K562 (cell line): ENCODE data around the gene CHPF2. TPM values are rescaled to one million over a fixed set of nuclear protein-coding genes. Genes with fewer than 3 reads are reported as not detected.

Source experiments
- CCNT2 ChIP-seq: IDR thresholded peaks from 2 replicates; pipeline ENCODE4 v1.6.1; 2011; ENCODE audit warnings: borderline replicate concordance, low read depth, mild to moderate bottlenecking, moderate library complexity, mixed read lengths, low read length; ENCODE audit not compliant: insufficient read length; ENCODE audit errors: extremely low read depth
- GATA2 ChIP-seq: sonication (generic); formaldehyde crosslinking; IDR thresholded peaks from 2 replicates; pipeline ENCODE4 v1.4.0; 2020; ENCODE audit warnings: mild to moderate bottlenecking, missing genetic modification reagents
- HMGN3 ChIP-seq: IDR thresholded peaks from 2 replicates; pipeline ENCODE4 v1.6.1; 2011; ENCODE audit warnings: borderline replicate concordance, low read depth, mild to moderate bottlenecking, mixed read lengths, low read length; ENCODE audit not compliant: insufficient read length; ENCODE audit errors: extremely low read depth
- L3MBTL2 ChIP-seq: fragments of 450-650 bp; IDR thresholded peaks from 2 replicates; pipeline ENCODE4 v1.6.1; 2016; ENCODE audit warnings: mild to moderate bottlenecking, moderate library complexity
- RCOR1 ChIP-seq, 2 experiments: IDR thresholded peaks; 2 replicates each; pipeline ENCODE4 v1.6.1; 2012; ENCODE audit warnings: low read depth in 2 of 2, low read length in 2 of 2, borderline replicate concordance in 1 of 2, improper control_type of control experiment in 1 of 2
- RERE ChIP-seq: sonication (generic); formaldehyde crosslinking; IDR thresholded peaks from 2 replicates; pipeline ENCODE4 v1.8.0; 2023; ENCODE audit warnings: missing genetic modification reagents, mild to moderate bottlenecking, borderline replicate concordance
- SP2 ChIP-seq: IDR thresholded peaks from 2 replicates; pipeline ENCODE4 v1.6.1; 2011; ENCODE audit warnings: mild to moderate bottlenecking, low read depth, low read length, moderate library complexity; ENCODE audit not compliant: poor library complexity, severe bottlenecking; ENCODE audit errors: extremely low read depth
- TBL1XR1 ChIP-seq, 2 experiments: IDR thresholded peaks; 2 replicates each; pipeline ENCODE4 v1.6.1; 2012; ENCODE audit warnings: improper control_type of control experiment in 2 of 2, low read length in 2 of 2, mild to moderate bottlenecking in 1 of 2
- ZBTB7A ChIP-seq: IDR thresholded peaks from 2 replicates; pipeline ENCODE4 v1.6.1; 2011; ENCODE audit warnings: low read depth, mild to moderate bottlenecking, low read length, moderate library complexity, borderline replicate concordance; ENCODE audit not compliant: control insufficient read depth
- ZNF277 ChIP-seq: fragments of 250-450 bp; sonication (Bioruptor Pico); IDR thresholded peaks from 2 replicates; pipeline ENCODE4 v1.8.0; 2022; ENCODE audit warnings: inconsistent platforms, mild to moderate bottlenecking, moderate library complexity, borderline replicate concordance
- ZNF507 ChIP-seq: conservative IDR thresholded peaks from 2 replicates; pipeline ENCODE4 v1.6.1; 2017; ENCODE audit warnings: missing genetic modification characterization, missing compliant biosample characterization
- polyA plus RNA-seq, 8 experiments: library from polyadenylated mRNA; depleted of rRNA in 4 of 8; stranded (reverse) in 5 of 8; unstranded in 3 of 8; fragments of >200 nt; fragmentation: Nextera tagmentation in 2 of 8; fragmentation: Illumina TruSeq in 1 of 8; extraction: Ambion mirVana in 2 of 8; extraction: Trizol in 1 of 8; gene quantifications; 2 replicates each; pipeline versions ENCODE4 v1.2.1 to v1.2.3, GENCODE V29; 2011 to 2014; ENCODE audit warnings: inconsistent platforms in 1 of 8, missing spikeins in 1 of 8
- total RNA-seq, 7 experiments: library from RNA; depleted of rRNA in 6 of 7; stranded (reverse); fragments of >200 nt in 6 of 7; fragmentation: Illumina TruSeq in 2 of 7; extraction: Trizol in 2 of 7; gene quantifications; 2 replicates each; pipeline versions ENCODE4 v1.2.1 to v1.2.3, GENCODE V29; 2011 to 2021; ENCODE audit warnings: low replicate concordance in 1 of 7
- TF ChIP-seq, protein P1 (sequence below): sonication (generic); formaldehyde crosslinking; IDR thresholded peaks from 2 replicates; pipeline ENCODE4 v1.8.0; 2023; ENCODE audit warnings: mild to moderate bottlenecking, missing genetic modification reagents

CHPF2 gene
- total and polyA plus RNA-seq, 9 of the 15 experiments (the other 6 are each of a cell fraction or from before 2014, with no cell fraction given), result 0.08 to 32.8 (median 10.5) TPM

DNA sequence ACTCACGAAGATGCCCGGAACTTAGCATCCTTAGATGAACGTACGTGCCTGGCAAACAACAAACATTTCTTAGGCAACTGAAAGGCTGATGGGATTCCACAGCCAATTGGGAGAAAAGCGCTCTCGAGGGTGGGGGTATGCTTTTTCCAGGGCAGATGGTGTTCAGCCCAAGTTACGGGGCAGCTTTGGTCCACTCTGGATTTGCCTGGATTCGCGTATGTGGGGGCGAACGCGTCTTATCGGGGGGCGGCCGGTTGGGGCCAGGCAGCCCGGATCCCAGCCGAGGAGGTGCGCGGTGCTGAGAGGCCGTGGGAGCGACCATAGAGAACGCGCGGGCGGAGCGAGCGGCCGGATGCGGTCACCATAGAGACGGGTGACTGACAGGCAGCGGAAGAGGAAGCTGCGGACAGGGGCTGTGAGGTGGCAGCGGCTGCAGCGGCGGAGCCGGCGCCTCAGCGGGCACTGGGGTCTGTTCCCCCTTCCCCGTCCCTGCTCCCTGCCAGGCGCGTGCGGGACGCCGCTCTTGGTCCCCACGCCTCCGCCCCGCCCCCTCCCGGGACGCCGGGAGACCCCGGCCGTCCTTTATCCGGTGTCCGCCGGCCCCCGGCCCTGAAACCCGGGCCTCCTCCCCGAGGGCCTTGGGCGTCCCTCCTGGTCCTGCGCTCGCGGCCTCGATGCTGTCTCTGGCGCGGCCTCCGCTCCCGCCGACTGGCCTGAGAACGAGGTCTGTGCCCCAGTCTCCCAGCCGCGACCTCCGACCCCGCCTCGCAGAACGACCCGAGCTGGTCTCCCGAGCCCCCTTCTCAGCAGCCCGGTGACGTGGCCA, at the start of gene CHPF2 (continued):
- no peak for TF ChIP-seq GATA2 (CRISPR knock-in tag)
- no peak for TF ChIP-seq ZNF507
- peak; percentile 84 for TF ChIP-seq CCNT2
- no peak for TF ChIP-seq TBL1XR1 (IDR thresholded peaks at IDR 0.05; ENCODE audit: low read length in 2 of 2)
- no peak for TF ChIP-seq ZNF277 (CRISPR knock-in tag)
- peak; percentile 79; the same call in 1 of the 2 replicates for TF ChIP-seq ZBTB7A
- TF ChIP-seq SP2, result peak; percentile 92
- TF ChIP-seq L3MBTL2, result peak; percentile 36; the same call in 1 of the 2 replicates
- TF ChIP-seq HMGN3, result peak; percentile 51
- 0 out of 2 replicates have a peak, but pooled peaks have one; percentile 78 for TF ChIP-seq RERE (CRISPR knock-in tag)
- TF ChIP-seq, protein P1, sequence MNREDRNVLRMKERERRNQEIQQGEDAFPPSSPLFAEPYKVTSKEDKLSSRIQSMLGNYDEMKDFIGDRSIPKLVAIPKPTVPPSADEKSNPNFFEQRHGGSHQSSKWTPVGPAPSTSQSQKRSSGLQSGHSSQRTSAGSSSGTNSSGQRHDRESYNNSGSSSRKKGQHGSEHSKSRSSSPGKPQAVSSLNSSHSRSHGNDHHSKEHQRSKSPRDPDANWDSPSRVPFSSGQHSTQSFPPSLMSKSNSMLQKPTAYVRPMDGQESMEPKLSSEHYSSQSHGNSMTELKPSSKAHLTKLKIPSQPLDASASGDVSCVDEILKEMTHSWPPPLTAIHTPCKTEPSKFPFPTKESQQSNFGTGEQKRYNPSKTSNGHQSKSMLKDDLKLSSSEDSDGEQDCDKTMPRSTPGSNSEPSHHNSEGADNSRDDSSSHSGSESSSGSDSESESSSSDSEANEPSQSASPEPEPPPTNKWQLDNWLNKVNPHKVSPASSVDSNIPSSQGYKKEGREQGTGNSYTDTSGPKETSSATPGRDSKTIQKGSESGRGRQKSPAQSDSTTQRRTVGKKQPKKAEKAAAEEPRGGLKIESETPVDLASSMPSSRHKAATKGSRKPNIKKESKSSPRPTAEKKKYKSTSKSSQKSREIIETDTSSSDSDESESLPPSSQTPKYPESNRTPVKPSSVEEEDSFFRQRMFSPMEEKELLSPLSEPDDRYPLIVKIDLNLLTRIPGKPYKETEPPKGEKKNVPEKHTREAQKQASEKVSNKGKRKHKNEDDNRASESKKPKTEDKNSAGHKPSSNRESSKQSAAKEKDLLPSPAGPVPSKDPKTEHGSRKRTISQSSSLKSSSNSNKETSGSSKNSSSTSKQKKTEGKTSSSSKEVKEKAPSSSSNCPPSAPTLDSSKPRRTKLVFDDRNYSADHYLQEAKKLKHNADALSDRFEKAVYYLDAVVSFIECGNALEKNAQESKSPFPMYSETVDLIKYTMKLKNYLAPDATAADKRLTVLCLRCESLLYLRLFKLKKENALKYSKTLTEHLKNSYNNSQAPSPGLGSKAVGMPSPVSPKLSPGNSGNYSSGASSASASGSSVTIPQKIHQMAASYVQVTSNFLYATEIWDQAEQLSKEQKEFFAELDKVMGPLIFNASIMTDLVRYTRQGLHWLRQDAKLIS, result peak; percentile 83; the same call in 1 of the 2 replicates
- TF ChIP-seq RCOR1 (IDR thresholded peaks at IDR 0.05; ENCODE audit: borderline replicate concordance in 1 of 2, low read depth in 2 of 2, low read length in 2 of 2), result peak in 1 of 2 experiments; percentile 92; a peak in 2 of 4 replicates
